Measurements from ENCODE around the gene THAP5. TPM values are rescaled to one million over a fixed set of nuclear protein-coding genes. Genes with fewer than 3 reads are reported as not detected.

The THAP5 gene
- total and polyA plus RNA-seq, 2 donors (not counting 3 experiments of a cell fraction or from before 2014, with no cell fraction given) = 2.5 to 14.1 TPM

DNA sequence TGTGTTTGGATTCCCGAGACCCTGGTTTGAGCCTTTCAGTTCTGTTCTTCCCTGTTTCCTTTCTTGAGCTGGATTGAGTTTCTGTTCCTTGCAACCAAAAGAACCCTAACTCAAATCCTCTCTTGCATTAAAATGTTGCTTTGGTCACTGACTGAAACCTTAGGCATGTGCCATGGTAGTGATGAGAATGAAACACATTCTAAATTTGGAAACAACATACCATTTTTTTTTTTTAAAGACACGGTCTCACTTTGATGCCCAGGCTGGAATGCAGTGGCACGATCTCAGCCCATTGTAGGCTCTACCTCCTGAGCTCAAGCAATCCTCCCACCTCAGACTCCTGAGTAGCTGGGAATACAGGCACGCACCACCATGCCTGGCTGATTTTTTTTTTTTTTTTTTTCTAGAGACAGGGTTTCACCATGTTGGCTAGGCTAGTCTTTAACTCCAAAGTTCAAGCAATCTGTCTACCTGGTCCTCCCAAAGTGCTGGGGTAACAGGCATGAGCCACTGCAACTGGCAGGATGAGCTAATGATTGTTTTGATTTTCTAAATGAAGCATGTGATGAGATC is 8.4 kb downstream of the THAP5 start:
- DNase-seq (ENCODE audit: low read depth, low spot score) = no peak
- Histone ChIP-seq H3K9me1 (replicated peaks; ENCODE audit: control insufficient read depth, extremely low read depth, insufficient read depth, low read length) (no peaks in the 10 kb centered on the region), H3K4me1 (ENCODE audit: control insufficient read depth, extremely low read depth, insufficient read depth, low read length) (no peaks in the 10 kb centered on the region), H3K9ac (replicated peaks; ENCODE audit: extremely low read depth, insufficient read depth, low read length) (no peak overlapping the region), H3K27me3 (ENCODE audit: control insufficient read depth in 2 of 2, insufficient read depth in 2 of 2, low read length in 2 of 2) (no peaks in the 10 kb centered on the region), H3K79me2 (ENCODE audit: control insufficient read depth, insufficient read depth, low read length) (no peaks in the 10 kb centered on the region), H4K20me1 (replicated peaks; ENCODE audit: control insufficient read depth, extremely low read depth, insufficient read depth, low read length) (no peaks in the 10 kb centered on the region), H3K36me3 (ENCODE audit: control insufficient read depth in 2 of 2, extremely low read depth in 1 of 2, insufficient read depth in 2 of 2, low read length in 2 of 2) (no peaks in the 10 kb centered on the region), H2AFZ (ENCODE audit: low read depth, low read length) (no peak overlapping the region), H3K4me2 (ENCODE audit: insufficient read depth, low read length) (no peak overlapping the region), H3K27ac (ENCODE audit: insufficient read depth, low read depth, low read length) (no peak overlapping the region), H3K4me3 (replicated peaks in 1 of 3; ENCODE audit: insufficient read depth in 1 of 3, low read depth in 1 of 3, low read length in 3 of 3) (no peak overlapping the region), H3K9me3 (replicated peaks; ENCODE audit: control insufficient read depth, insufficient read depth, low read length) (peaks cover 2% of the 10 kb centered on the region)
- dilution Hi-C loops (cut with MboI; ENCODE audit: extremely low pct_ligation_motif_present, low sequenced_read_pairs) (no loop called here), intact Hi-C loops (cut with micrococcal nuclease) (no loop called here)
- ChIA-PET CTCF (no interaction called here), POLR2A (no interaction called here)
- FAIRE-seq = no peak
- TF ChIP-seq JUN (IDR thresholded peaks at IDR 0.05; ENCODE audit: borderline replicate concordance, insufficient read depth, insufficient read length, low read depth) = no peak
- TF ChIP-seq, protein P1, sequence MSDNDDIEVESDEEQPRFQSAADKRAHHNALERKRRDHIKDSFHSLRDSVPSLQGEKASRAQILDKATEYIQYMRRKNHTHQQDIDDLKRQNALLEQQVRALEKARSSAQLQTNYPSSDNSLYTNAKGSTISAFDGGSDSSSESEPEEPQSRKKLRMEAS (IDR thresholded peaks at IDR 0.05; ENCODE audit: insufficient read depth, insufficient read length) = no peak
- TF ChIP-seq POLR2AphosphoS5 (IDR thresholded peaks at IDR 0.05; ENCODE audit: insufficient read depth, low read depth, low read length) = no peak
- BruUV-seq (replicated peaks) = no TSS peak

DNA sequence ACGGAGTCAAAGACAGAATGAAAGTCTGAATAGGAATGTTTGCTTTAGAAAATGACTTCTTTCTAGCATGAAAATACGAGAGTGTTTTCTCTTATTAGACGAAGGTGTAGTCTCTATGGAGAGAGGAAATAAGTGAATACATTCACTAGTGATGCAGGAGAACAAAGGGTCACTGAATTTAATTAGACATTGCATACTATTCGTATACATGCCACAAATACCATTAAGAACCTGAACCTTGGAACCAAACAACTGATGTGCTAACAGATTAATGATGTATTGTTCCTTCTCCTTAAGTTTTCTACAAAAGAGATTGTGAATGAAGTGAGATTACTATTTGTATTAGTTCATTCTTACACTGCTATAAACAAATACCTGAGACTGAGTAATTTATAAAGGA is 10.3 kb downstream of the THAP5 start:
- no peak for DNase-seq (ENCODE audit: low read depth, low spot score)
- Histone ChIP-seq H3K4me3 (replicated peaks in 1 of 3; ENCODE audit: insufficient read depth in 1 of 3, low read depth in 1 of 3, low read length in 3 of 3) (no peak overlapping the region), H3K9me3 (replicated peaks; ENCODE audit: control insufficient read depth, insufficient read depth, low read length) (peaks cover 2% of the 10 kb centered on the region), H3K27ac (ENCODE audit: insufficient read depth, low read depth, low read length) (no peak overlapping the region), H3K9me1 (replicated peaks; ENCODE audit: control insufficient read depth, extremely low read depth, insufficient read depth, low read length) (no peaks in the 10 kb centered on the region), H3K79me2 (ENCODE audit: control insufficient read depth, insufficient read depth, low read length) (no peaks in the 10 kb centered on the region), H3K36me3 (ENCODE audit: control insufficient read depth in 2 of 2, extremely low read depth in 1 of 2, insufficient read depth in 2 of 2, low read length in 2 of 2) (no peaks in the 10 kb centered on the region), H3K9ac (replicated peaks; ENCODE audit: extremely low read depth, insufficient read depth, low read length) (no peak overlapping the region), H4K20me1 (replicated peaks; ENCODE audit: control insufficient read depth, extremely low read depth, insufficient read depth, low read length) (no peaks in the 10 kb centered on the region), H2AFZ (ENCODE audit: low read depth, low read length) (no peak overlapping the region), H3K4me1 (ENCODE audit: control insufficient read depth, extremely low read depth, insufficient read depth, low read length) (no peaks in the 10 kb centered on the region), H3K27me3 (ENCODE audit: control insufficient read depth in 2 of 2, insufficient read depth in 2 of 2, low read length in 2 of 2) (no peaks in the 10 kb centered on the region), H3K4me2 (ENCODE audit: insufficient read depth, low read length) (no peak overlapping the region)
- POLR2A ChIA-PET = no interaction called here
- CTCF ChIA-PET = no interaction called here
- BruUV-seq (replicated peaks) = no TSS peak
- FAIRE-seq = no peak
- intact Hi-C loops (cut with micrococcal nuclease) = no loop called here
- dilution Hi-C loops (cut with MboI; ENCODE audit: extremely low pct_ligation_motif_present, low sequenced_read_pairs) = no loop called here
- TF ChIP-seq FOS (IDR thresholded peaks at IDR 0.05; ENCODE audit: borderline replicate concordance, insufficient read depth, low read length) (no peak), GATA2 (IDR thresholded peaks at IDR 0.05; ENCODE audit: insufficient read depth, insufficient read length, low read depth, low read length) (no peak), MYC (IDR thresholded peaks at IDR 0.05; ENCODE audit: low read depth, low read length) (no peak), POLR2A (IDR thresholded peaks at IDR 0.05; ENCODE audit: low read depth, low read length) (no peak), EZH2 (IDR thresholded peaks at IDR 0.05; ENCODE audit: borderline replicate concordance, low read depth, low read length, severe bottlenecking) (no peak), JUN (IDR thresholded peaks at IDR 0.05; ENCODE audit: borderline replicate concordance, insufficient read depth, insufficient read length, low read depth) (no peak), POLR2AphosphoS5 (IDR thresholded peaks at IDR 0.05; ENCODE audit: insufficient read depth, low read depth, low read length) (no peak)
- TF ChIP-seq, protein P2, sequence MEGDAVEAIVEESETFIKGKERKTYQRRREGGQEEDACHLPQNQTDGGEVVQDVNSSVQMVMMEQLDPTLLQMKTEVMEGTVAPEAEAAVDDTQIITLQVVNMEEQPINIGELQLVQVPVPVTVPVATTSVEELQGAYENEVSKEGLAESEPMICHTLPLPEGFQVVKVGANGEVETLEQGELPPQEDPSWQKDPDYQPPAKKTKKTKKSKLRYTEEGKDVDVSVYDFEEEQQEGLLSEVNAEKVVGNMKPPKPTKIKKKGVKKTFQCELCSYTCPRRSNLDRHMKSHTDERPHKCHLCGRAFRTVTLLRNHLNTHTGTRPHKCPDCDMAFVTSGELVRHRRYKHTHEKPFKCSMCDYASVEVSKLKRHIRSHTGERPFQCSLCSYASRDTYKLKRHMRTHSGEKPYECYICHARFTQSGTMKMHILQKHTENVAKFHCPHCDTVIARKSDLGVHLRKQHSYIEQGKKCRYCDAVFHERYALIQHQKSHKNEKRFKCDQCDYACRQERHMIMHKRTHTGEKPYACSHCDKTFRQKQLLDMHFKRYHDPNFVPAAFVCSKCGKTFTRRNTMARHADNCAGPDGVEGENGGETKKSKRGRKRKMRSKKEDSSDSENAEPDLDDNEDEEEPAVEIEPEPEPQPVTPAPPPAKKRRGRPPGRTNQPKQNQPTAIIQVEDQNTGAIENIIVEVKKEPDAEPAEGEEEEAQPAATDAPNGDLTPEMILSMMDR (IDR thresholded peaks at IDR 0.05; ENCODE audit: extremely low read depth in 1 of 2, insufficient read depth in 1 of 2, low read depth in 1 of 2, low read length in 2 of 2) = no peak
- TF ChIP-seq, protein P1 (IDR thresholded peaks at IDR 0.05; ENCODE audit: insufficient read depth, insufficient read length) = no peak

Data from endothelial cell of umbilical vein (primary cell).